GM13977 (cell line): ENCODE measurements around the gene ALKBH4.

Experiments used
- DNase-seq: peaks from one replicate; pipeline ENCODE4 v3.0.0; 2012; ENCODE audit warnings: low spot score
- CTCF ChIP-seq: IDR thresholded peaks from 2 replicates; pipeline ENCODE4 v1.5.1; 2012; ENCODE audit warnings: mild to moderate bottlenecking, control low read depth; ENCODE audit not compliant: insufficient read depth; ENCODE audit errors: extremely low read depth, missing control alignments
- in situ Hi-C: fragments of 300-500 bp; cut with MboI; formaldehyde crosslinking; loops from one replicate; pipeline ENCODE4 v1.12.0; 2022; ENCODE audit warnings: low sequenced_read_pairs, low pct_unique_long_range_greater_than_20kb, mixed read lengths, inconsistent platforms; ENCODE audit not compliant: unreplicated experiment

ALKBH4 gene

GRCh38 chr7:102429141-102429899 is 35.3 kb downstream of the ALKBH4 start:
- no peak for TF ChIP-seq CTCF
- in situ Hi-C loops, result no loop called here
- DNase-seq, result no peak

DNA sequence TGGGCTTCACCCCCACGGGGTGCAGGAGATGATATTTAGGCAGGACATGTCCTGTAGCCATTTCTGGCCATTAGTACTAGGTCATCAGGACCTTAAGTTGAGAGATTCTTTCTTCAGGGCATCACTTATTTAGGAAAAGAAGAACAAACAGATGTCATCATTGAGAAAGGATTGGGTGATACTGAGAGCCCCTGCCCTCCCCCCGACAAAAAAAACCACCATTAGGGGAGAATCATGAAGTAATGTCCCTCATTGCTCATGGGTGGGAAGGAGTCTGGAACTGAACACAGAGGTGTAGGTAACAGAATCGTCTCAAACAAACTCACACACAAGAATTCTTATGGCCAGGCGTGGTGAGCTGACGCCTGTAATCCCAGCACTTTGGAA is 37.7 kb downstream of the ALKBH4 start:
- DNase-seq, result no peak
- in situ Hi-C loops, result no loop called here
- no peak for TF ChIP-seq CTCF

DNA sequence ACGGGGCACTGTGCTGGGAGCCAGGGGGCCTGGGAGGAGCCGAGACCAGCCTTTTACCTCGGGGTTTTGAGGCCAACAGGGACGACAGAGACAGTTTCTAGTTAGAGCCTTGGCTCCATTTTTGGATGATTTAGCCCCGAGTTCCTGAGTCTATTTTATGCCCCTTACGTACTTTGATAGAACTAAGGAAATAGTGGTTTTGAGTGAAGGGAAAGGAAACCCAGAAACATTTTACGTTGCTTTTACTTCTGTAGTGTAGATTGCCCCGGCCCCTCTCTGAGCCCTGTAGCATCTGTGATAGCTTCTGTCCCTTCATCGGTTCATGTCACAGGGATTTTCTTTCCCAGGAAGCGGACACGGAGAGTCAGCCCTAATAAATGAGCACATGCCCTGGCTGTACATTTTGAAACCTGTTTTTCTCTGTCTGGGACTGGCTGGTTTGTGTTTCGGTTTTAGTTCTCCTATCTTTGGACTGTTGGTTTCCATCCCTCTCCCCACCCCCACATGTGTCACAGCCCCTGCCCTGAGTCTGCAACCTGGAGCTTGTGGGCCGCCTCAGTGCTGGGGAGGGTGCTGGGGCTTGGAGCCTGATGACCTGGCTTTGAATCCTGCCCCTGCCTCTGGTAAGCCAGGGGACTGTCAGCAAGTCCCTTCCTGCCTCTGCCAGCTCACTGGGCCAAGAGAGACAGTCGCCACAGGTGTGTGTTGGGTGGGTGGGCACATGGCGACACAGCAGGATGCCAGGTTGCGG is 38.2 kb downstream of the ALKBH4 start:
- in situ Hi-C loops, result no loop called here
- no peak for TF ChIP-seq CTCF
- DNase-seq, result peak; percentile 82

GRCh38 chr7:102425639-102426267 is 38.9 kb downstream of the ALKBH4 start:
- peak; percentile 88 for DNase-seq
- no peak for TF ChIP-seq CTCF
- in situ Hi-C loops, result no loop called here

DNA sequence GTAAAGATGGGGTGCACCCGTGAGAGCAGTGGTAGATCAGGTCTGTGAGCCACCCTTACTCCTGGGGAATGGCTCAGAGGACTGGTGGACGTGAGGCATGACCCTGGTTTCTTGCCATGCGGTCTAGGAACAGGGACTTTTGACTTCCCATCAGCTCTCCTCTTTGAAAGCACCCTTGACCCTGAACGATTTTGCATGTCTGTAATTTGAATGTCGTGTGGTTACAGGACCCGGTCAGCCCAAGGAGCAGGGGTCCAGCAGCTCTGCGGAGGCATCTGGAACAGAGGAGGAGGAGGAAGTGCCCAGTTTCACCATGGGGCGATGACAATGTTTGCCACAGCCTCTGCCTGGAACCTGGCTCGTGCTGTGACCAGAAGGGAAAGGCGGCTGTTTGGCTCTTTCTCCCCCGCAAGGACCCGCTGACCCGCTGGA is 39.9 kb downstream of the ALKBH4 start:
- in situ Hi-C loops, result no loop called here
- DNase-seq, result no peak
- TF ChIP-seq CTCF, result no peak

DNA sequence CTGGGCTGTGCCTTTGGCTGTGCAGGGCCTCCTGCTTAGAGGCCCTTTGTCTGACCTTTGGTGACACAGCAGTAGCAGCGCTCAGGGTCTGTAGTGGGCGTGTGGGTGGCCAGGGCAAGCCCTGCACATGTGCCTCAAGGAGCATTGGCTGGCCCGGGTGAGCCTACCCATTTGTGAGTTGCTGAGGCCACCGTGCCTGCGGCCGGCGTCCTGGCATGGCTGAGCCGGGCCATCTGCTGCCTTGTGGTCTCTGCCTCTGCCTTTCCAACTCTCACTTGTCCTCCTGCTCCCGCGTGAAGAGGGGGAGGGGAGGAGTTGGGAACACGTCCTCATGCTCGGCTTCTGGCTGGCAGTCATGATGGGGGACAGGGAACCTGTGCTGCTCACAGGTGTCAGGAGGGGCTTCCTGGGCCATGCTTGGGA is 40.5 kb downstream of the ALKBH4 start:
- no peak for TF ChIP-seq CTCF
- in situ Hi-C loops, result no loop called here
- no peak for DNase-seq
